ENCODE data around the gene CNKSR3.

DNA sequence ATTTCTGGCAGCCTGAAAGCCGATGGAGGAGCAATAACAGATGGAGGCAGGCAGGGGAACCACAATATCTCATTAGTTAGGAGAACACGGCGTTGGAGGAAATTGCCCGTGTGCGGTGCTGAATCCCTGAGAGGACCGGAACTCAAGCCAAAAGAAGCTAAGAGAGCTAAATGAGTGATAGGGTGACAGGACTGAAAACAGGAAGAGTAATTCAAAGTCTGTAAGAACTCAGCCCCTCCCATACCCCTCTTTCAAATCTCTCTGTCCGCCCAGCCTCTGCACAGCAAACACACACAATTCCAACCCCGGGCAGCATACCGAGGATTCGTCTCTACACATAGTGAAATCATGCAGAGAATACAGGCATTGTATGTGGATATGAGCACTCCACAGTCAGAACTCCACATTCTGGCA is 151.3 kb downstream of the CNKSR3 start:
- no peak for TF ChIP-seq POLR2A (IDR thresholded peaks at IDR 0.05)
- TF ChIP-seq, protein P1, sequence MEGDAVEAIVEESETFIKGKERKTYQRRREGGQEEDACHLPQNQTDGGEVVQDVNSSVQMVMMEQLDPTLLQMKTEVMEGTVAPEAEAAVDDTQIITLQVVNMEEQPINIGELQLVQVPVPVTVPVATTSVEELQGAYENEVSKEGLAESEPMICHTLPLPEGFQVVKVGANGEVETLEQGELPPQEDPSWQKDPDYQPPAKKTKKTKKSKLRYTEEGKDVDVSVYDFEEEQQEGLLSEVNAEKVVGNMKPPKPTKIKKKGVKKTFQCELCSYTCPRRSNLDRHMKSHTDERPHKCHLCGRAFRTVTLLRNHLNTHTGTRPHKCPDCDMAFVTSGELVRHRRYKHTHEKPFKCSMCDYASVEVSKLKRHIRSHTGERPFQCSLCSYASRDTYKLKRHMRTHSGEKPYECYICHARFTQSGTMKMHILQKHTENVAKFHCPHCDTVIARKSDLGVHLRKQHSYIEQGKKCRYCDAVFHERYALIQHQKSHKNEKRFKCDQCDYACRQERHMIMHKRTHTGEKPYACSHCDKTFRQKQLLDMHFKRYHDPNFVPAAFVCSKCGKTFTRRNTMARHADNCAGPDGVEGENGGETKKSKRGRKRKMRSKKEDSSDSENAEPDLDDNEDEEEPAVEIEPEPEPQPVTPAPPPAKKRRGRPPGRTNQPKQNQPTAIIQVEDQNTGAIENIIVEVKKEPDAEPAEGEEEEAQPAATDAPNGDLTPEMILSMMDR (IDR thresholded peaks at IDR 0.05): no peak
